Suprapubic skin (tissue), 4 donors: ENCODE results near the gene ZFP28. TPM values are rescaled to one million over a fixed set of nuclear protein-coding genes. Genes with fewer than 3 reads are reported as not detected.

Experiments used
- DNase-seq, 2 donors: peaks; one replicate each; pipeline ENCODE4 v3.0.0-alpha.2; 2019; ENCODE audit warnings: low spot score in 2 of 2
- H3K27ac ChIP-seq: fragments of 200-600 bp; sonication (generic); one replicate; pipeline ENCODE4 v1.5.1; 2019
- H3K27me3 ChIP-seq: fragments of 200-600 bp; sonication (generic); one replicate; pipeline ENCODE4 v1.5.1; 2019
- H3K36me3 ChIP-seq: fragments of 200-600 bp; sonication (generic); one replicate; pipeline ENCODE4 v1.5.1; 2019
- H3K4me1 ChIP-seq: fragments of 200-600 bp; sonication (generic); one replicate; pipeline ENCODE4 v1.5.1; 2019
- H3K4me3 ChIP-seq: fragments of 200-600 bp; sonication (generic); one replicate; pipeline ENCODE4 v1.5.1; 2019; ENCODE audit warnings: mild to moderate bottlenecking
- H3K9me3 ChIP-seq: fragments of 200-600 bp; sonication (generic); one replicate; pipeline ENCODE4 v1.5.1; 2019
- CTCF ChIP-seq, 2 donors: fragments of 200-600 bp in 1 of 2; fragments of 450-650 bp in 1 of 2; sonication (generic) in 1 of 2; IDR thresholded peaks; one replicate each; pipeline ENCODE4 v1.5.1; 2016 to 2019; ENCODE audit warnings: antibody characterized with exemption in 2 of 2, mild to moderate bottlenecking in 1 of 2, moderate library complexity in 1 of 2
- EP300 ChIP-seq: sonication (generic); formaldehyde crosslinking; IDR thresholded peaks from one replicate; pipeline ENCODE4 v1.6.1; 2017; ENCODE audit warnings: antibody characterized with exemption
- POLR2A ChIP-seq, 2 donors: fragments of 450-650 bp; IDR thresholded peaks; one replicate each; pipeline ENCODE4 v1.6.1; 2017; ENCODE audit warnings: antibody characterized with exemption in 2 of 2, mild to moderate bottlenecking in 2 of 2, moderate library complexity in 2 of 2
- POLR2AphosphoS5 ChIP-seq, 3 donors: sonication (generic); formaldehyde crosslinking; IDR thresholded peaks; one replicate each; pipeline ENCODE4 v1.6.1; 2017; ENCODE audit warnings: antibody characterized with exemption in 3 of 3
- WGBS: methylation state at CpG from one replicate; pipeline ENCODE4 v1.1.5; 2018; 5-methylcytosine and 5-hydroxymethylcytosine counted together
- total RNA-seq, 4 donors: library from RNA; depleted of rRNA; stranded (reverse); fragments of >200 nt; gene quantifications; one replicate each; pipeline ENCODE4 v1.1.0, GENCODE V29; 2016

Gene ZFP28
- total RNA-seq, 4 donors from 2014 or later = 3.3 to 15.2 (median 5.0) TPM

- peaks cover 53% of the 10 kb centered on the region for H3K36me3 ChIP-seq
- WGBS = 93% methylated on average over 6 of the region's 6 CpGs
Observed at GRCh38 chr19:56554272-56554869, 15.6 kb downstream of the ZFP28 start.

GRCh38 chr19:56562766-56563165 is 24.0 kb downstream of the ZFP28 start:
- Histone ChIP-seq H3K27me3 (no peaks in the 10 kb centered on the region), H3K4me1 (peaks cover under 1% of the 10 kb centered on the region), H3K27ac (no peak overlapping the region), H3K9me3 (peaks cover 43% of the 10 kb centered on the region), H3K4me3 (no peak overlapping the region), H3K36me3 (no peaks in the 10 kb centered on the region)
- 92% methylated on average over 2 of the region's 2 CpGs for WGBS
- DNase-seq = no peak
- no peak for TF ChIP-seq CTCF (IDR thresholded peaks at IDR 0.05)
- TF ChIP-seq POLR2A (IDR thresholded peaks at IDR 0.05) = no peak
- TF ChIP-seq EP300 = no peak
- TF ChIP-seq POLR2AphosphoS5 (IDR thresholded peaks at IDR 0.05) = no peak

More at GRCh38 chr19:56554272-56554869, 15.6 kb downstream of the ZFP28 start:
- no peaks in the 10 kb centered on the region for H3K4me1 ChIP-seq
- H3K27me3 ChIP-seq = no peaks in the 10 kb centered on the region
- H3K27ac ChIP-seq = no peak overlapping the region
- TF ChIP-seq POLR2AphosphoS5 (IDR thresholded peaks at IDR 0.05) = no peak
- no peak for TF ChIP-seq POLR2A (IDR thresholded peaks at IDR 0.05)
- TF ChIP-seq EP300 = no peak
- TF ChIP-seq CTCF (IDR thresholded peaks at IDR 0.05) = no peak
- DNase-seq = no peak
- peaks cover 92% of the 10 kb centered on the region for H3K9me3 ChIP-seq
- H3K4me3 ChIP-seq = no peak overlapping the region

GRCh38 chr19:56566904-56567273 is 28.1 kb downstream of the ZFP28 start:
- Histone ChIP-seq H3K4me3 (peak overlapping the region; percentile 90), H3K9me3 (peaks cover 19% of the 10 kb centered on the region)

GRCh38 chr19:56567274-56568120 is 28.7 kb downstream of the ZFP28 start, which contains the start of gene ZNF470:
Gene ZNF470 (plus strand): TSS chr19:56567468. CDS start chr19:56570312, 2,844 bp downstream.
- Histone ChIP-seq H3K36me3 (peaks cover 28% of the 10 kb centered on the region), H3K9me3 (peaks cover 19% of the 10 kb centered on the region), H3K27ac (peak within 1 kb of the TSS; percentile 66), H3K27me3 (no peaks in the 10 kb centered on the region), H3K4me1 (peaks cover 7% of the 10 kb centered on the region), H3K4me3 (peak within 1 kb of the TSS; percentile 90)
- peak; percentile 95 to 97 for DNase-seq
- TF ChIP-seq POLR2AphosphoS5 (IDR thresholded peaks at IDR 0.05) (no peak), EP300 (no peak), POLR2A (IDR thresholded peaks at IDR 0.05) (no peak), CTCF (IDR thresholded peaks at IDR 0.05) (no peak)
- 46% methylated on average over 6 of the region's 66 CpGs for WGBS

More at GRCh38 chr19:56566904-56567273, 28.1 kb downstream of the ZFP28 start:
- peak in 1 of 2 donors; percentile 66 for DNase-seq
- Histone ChIP-seq H3K27ac (peak overlapping the region; percentile 66), H3K27me3 (no peaks in the 10 kb centered on the region), H3K4me1 (peaks cover 7% of the 10 kb centered on the region), H3K36me3 (peaks cover 26% of the 10 kb centered on the region)
- TF ChIP-seq POLR2AphosphoS5 (IDR thresholded peaks at IDR 0.05) (no peak), CTCF (IDR thresholded peaks at IDR 0.05) (no peak), EP300 (no peak), POLR2A (IDR thresholded peaks at IDR 0.05) (no peak)
- under 1% methylated on average over 18 of the region's 23 CpGs for WGBS

GRCh38 chr19:56572589-56572988 is 33.8 kb downstream of the ZFP28 start:
- Histone ChIP-seq H3K4me3 (no peak overlapping the region), H3K27ac (no peak overlapping the region), H3K9me3 (peaks cover 49% of the 10 kb centered on the region), H3K4me1 (peaks cover 7% of the 10 kb centered on the region), H3K27me3 (no peaks in the 10 kb centered on the region), H3K36me3 (peaks cover 72% of the 10 kb centered on the region)
- 48% methylated on average over 2 of the region's 2 CpGs for WGBS
- DNase-seq = no peak
- TF ChIP-seq POLR2AphosphoS5 (IDR thresholded peaks at IDR 0.05) (no peak), EP300 (no peak), CTCF (IDR thresholded peaks at IDR 0.05) (no peak), POLR2A (IDR thresholded peaks at IDR 0.05) (no peak)
